Stimulated activated CD8-positive, alpha-beta memory T cell treated with anti-CD3 and anti-CD28 coated beads, Interleukin-7, amount 100 ng/mL, for 48 hours (primary cell): ENCODE data around the gene VWC2.

Experiments
- DNase-seq, 2 donors: peaks; one replicate each; pipeline ENCODE4 v3.0.0-alpha.2; 2020; ENCODE audit warnings: low read depth in 1 of 2; ENCODE audit errors: extremely low read depth in 1 of 2

Gene VWC2

DNA sequence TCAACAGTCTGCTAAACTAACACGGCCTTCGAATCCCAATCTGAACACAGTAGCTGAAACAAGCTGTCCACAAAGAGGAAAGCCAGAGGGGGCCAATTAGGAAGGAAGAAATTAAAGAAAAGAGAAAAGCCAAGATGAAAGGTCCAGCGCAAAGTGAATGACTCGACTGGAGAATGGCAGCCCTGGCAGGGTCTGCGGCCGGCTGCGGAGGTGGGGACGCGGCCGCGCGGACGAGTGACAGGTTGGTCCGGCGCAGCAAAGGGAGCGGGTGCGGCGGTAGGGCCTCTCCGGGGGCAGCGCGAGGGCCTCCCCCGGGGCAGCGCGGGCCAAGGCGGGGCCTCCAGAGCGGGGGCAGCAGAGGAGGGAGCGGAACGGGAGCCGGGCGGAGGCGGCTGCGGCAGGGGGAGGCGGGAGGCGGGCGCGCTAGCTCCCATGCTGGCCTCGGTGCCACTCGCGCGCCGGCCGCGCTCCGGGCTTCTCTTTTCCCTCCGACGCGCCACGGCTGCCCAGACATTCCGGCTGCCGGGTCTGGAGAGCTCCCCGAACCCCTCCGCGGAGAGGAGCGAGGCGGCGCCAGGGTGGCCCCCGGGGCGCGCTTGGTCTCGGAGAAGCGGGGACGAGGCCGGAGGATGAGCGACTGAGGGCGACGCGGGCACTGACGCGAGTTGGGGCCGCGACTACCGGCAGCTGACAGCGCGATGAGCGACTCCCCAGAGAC lies at the start of gene VWC2:
VWC2 (plus strand) TSS at position 421 of the 718 bp plus-strand sequence. CDS start 1,798 bp downstream, outside the sequence.
- no peak for DNase-seq

DNA sequence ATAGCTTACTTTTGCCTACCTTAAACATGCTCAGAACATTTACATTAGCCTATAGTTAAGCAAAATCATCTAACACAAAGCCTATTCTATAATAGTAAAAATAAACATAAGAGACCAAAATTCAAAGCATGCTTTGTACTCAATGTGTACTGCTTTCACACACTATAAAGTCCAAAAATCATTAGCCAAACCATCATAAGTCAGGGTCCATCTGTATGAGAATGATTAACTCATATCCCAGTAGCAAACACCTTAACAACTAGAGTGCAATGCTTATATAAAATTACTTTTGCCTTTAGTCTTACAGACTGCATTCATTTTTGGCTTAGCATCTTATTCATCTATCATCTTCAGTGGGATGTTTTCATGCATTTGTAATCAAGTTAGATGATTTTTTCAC lies 49.4 kb upstream of the VWC2 start:
- DNase-seq = no peak

DNA sequence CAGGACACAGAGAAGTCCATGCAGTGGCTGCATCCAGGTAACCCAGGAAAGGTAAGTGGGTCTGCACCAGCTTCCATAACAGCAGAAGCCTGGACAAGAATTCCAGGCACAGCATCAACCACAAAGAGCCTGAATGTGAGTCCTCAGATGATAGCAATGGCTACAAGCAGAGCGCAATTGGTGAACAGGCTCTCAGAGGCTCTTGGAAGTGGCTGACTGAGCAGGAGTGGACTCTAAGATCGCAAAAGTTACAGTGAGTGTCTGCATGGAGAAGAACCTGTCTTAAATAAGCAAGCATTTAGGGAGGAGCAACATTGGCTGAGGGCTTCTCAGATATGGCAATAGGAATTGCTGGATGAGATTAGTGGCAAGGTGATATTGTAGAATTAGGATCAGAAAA lies 41.6 kb upstream of the VWC2 start:
- no peak for DNase-seq

DNA sequence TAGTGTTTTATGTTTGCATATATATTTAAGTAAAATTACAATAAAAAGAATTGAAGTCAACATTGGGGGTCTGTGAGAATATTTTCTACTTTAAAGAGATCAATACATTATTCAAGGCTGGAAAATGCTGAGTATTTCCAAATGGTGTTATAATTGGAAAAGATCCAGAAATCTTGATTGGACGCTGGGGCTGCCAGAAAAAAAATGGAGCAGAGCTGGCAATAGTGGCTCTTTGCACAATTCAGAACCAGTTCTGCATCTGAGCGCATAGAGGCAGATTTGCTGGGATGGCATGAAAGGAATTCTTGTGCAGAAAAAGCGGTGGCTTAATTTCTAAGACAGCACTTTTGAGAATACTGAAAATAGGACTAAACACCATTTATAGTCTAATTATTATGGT lies 10.8 kb upstream of the VWC2 start:
- DNase-seq = no peak

DNA sequence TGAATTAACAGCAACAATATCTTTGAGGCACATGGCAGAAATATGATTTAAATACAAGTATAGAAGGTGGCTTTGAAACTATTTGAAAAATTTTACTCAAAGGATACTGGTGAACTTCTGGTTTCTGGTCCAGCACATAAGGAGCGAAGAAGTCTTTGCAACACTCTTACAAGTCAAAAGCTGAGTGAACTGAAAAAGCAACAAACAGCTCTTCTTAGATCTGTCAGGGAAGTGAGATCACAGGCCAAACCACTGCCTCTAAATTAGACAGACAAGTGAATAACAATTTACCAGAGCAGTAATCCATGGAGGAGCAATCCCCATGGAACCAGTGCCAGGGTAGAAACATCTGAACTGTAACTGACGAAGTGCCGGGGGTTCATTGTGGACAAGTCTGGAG lies 9.6 kb upstream of the VWC2 start:
- DNase-seq = no peak

DNA sequence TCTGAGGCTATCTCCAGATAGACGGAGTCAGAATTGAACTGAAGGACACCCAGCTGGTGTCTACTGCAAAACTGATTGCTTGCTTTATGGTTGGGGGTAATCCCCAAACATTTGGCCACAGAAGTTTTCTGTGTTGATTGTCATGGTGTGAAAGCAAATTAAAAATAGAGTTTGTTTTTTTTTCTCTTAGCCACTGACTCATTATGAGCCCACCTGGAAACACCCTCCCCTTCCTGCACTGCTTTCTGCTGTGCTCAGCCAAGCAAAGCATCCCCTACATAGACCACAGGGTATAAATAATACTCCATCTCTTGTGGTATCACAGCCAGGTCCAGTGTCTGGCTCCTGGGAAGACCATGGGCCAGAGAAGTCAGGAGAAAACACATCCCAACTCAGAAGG lies 6.5 kb upstream of the VWC2 start:
- DNase-seq = no peak

DNA sequence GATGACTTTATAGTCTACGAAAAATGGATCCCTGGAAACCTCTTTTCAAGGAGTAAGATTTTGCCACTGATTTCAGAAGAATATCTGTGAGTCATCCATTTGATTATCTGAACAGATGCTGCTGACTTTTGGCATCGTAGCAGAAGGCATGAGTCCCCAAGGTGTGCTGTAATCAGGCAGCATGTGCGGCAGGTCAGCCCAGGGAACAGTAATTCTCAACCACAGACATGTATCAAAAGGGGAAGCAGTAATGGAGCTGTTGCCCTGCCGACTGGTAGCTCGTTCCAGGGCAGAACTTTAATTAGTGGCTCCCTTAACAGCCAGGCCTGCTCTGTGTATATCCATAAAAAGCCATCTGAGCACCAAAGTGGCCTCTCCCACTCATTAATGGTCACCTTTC lies 5.7 kb upstream of the VWC2 start:
- no peak for DNase-seq

DNA sequence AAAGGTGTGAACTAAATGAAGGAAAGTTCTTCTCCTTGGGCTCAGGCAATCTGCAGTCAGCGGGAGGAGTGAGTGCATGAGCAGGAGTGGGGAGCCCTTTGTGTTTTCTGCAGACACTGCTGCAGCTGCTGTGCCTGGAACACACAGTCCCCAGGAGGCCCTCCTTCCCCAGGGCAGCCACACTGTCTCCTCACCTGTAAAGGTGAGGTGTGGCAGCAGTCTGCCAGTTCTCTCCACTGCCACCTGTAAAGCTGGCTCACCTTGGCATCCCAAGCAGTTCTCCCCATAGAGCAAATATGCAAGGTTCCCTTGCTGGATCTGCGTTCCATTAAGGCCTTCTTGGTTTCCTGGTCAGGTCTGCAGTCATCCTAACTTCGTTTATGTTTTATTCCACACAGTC lies 5.2 kb upstream of the VWC2 start:
- no peak for DNase-seq

DNA sequence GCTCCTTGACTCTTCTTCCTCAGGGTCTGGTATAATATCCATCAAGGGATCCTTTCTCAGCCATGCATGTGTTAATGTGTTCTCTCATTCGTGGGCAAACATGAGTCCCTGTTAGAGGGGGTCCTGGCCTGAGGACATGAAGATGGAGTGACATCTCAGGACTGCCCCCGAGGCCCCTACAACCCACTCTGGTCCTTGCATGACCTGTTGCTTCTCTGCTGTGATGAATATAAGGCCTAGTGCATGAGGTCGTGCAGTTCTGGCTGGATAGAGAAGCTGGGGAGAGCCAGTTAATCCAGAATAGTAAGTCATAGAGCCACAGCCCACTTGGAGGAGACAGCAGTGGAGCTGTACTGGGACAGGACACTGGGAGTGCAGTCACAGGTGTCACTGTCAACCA lies 4.6 kb upstream of the VWC2 start:
- no peak for DNase-seq

DNA sequence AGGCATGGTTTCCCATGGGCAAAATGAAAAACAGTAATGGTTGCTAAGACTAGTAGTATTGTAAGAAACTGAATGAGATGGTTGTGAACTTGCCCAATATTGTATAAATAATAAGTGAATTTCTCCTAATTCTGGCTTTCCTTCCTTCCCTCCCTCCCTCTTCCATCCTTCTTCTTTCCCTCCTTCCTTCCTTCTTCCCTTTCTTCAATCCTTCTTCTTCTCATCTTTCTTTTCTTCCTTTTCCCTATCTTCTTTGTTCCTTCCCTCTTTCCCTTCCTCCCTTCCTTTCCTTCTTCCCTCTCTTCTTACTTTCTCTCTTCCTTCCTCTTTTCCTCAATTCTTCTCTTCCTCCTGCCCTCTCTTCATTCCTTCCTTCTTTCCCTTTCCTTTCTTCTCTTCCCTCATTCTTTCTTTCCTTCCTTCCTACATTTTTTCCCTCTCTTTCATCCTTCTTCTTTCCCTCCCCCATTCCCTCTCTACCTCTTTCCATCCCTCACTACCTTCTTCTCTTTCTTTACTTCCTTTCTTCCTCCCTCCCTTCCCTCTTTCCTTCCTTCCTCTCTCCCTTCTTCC lies 4.1 kb upstream of the VWC2 start:
- no peak for DNase-seq

DNA sequence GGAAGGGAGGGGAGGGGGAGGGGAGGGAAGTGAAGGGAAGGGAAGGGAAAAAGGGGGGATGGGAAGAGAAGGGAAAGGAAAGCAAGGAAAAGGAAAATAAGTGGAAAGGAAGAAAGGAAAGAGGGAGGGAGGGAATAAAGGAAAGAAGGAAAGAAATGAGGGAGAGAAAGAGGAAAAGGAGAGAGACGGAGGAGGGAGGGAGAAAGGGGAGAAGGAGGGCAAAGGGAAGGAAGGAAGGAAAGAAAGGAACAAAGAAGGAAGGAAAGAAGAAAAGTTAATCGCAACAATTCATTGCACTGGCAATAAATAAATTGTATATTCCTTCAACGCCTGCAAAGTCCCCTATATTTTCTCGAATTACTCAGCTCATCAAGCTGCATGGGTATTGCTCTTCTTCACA lies 2.6 kb upstream of the VWC2 start:
- DNase-seq = no peak

DNA sequence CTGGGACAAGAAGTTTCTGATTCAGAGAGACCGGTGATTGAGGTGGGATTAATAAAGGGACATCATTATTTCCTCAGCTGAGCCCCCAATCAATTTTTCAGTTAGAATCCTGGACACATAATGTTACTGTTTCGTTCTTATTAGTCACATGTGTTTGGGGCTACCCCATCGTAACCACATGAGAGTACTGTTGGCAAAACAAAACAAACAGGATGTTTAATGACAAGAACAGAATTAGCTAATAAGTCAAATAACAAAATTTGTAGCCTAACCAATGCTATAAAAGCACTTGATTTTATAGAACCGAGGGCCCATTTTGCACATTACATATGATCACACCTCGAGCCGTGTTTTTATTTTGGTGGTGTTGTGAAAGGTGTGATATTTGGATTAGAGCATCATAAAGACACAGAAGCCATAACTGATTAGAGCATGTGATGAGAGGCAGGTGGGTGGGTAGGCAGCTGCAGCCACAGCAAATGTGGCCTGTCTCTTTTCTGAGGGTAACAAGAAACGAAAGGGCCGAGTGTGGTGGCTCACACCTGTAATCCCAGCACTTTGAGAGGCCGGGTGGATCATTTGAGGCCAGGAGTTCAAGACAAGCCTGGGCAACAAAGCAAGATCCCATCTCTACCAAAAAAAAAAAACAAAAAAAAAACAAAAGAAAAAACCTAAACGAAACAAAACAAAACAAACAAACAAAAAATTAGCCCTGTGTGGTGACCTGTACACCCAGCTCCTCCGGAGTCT lies 1.8 kb upstream of the VWC2 start:
- no peak for DNase-seq

DNA sequence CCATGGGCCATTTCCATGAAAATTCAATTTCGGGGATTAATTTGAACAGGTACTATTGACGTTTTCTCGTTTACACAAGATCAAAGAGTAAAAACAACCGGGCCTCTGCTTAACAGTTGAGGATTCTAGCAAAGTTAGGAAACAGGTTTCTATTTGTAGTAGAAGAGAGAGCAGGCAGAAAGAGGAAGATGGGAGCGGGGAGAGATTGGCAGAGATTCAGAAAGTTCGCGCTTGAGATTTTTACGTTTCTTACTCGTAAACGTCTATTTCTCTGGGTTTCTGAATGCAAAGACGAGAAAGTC lies 571 bp upstream of the VWC2 start:
- no peak for DNase-seq

DNA sequence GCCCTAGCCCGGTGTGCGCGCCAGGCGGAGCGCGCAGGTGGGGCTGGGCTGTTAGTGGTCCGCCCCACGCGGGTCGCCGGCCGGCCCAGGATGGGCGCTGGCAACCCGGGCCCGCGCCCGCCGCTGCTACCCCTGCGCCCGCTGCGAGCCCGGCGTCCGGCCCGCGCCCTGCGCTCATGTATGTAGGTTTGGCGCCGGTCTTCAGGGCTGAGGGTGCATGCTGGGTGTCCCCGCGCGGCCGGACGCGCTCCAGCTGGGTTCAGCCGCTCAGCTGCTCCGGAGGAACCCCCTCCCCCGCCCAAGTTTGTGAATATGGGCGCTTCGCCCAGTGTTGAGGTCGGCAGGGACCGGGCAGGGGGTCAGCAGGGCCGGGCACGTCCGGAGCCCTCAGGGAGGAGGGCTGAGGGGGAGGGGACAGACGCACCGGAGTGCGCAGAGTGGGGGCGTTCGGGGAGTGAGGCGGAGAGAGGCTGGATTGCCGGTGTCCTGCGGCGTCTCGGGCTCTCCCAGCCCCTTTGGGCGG lies 559 bp downstream of the VWC2 start:
- DNase-seq = no peak

DNA sequence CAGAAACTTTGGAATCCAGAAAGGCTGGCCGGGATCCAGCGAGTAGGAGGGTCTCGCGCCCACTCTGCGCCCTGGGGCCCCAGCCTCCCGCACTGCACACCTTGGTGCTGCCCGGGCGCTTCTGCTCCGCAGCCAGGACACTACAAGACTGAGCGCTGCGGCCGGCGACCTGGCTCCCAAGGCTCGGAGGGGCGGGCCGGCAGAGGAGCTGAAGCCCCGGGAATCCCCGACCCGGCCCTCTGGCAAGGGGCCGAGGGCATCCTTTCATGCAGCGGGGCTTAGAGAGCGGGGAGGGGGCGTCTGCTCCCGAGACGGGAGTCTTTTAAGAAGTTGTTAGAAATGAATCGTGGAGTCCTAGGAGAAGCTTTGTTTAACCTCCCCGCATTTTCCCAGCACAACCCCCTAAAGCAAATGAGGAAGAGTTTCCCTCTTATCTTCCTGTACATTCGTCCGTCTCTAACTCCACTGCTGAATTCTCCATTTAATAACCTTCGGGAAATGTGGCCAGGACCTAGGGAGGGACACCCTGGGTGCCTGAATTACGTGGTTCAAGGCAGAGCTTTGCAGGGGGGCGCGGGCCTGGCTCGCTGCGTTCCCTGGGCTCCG lies 1.1 kb downstream of the VWC2 start:
- no peak for DNase-seq

DNA sequence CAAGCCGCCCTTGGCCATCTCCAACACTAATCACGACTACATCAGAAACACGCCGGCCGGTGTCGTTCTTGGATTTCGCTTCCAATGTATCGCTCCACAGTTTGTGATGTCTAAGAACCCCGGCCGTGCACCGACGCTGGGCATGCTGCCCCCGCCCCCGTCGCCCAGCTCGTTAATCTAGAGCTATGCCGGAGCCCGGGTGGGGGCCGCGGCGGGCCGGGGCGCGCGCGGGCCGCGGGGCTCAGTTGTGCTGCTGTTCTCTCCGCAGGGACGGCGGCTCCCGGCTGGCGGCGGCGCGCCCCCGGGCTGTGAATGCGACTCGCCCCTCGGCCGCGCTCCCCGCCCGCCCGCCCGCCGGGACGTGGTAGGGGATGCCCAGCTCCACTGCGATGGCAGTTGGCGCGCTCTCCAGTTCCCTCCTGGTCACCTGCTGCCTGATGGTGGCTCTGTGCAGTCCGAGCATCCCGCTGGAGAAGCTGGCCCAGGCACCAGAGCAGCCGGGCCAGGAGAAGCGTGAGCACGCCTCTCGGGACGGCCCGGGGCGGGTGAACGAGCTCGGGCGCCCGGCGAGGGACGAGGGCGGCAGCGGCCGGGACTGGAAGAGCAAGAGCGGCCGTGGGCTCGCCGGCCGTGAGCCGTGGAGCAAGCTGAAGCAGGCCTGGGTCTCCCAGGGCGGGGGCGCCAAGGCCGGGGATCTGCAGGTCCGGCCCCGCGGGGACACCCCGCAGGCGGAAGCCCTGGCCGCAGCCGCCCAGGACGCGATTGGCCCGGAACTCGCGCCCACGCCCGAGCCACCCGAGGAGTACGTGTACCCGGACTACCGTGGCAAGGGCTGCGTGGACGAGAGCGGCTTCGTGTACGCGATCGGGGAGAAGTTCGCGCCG lies 1.9 kb downstream of the VWC2 start:
- DNase-seq = no peak

DNA sequence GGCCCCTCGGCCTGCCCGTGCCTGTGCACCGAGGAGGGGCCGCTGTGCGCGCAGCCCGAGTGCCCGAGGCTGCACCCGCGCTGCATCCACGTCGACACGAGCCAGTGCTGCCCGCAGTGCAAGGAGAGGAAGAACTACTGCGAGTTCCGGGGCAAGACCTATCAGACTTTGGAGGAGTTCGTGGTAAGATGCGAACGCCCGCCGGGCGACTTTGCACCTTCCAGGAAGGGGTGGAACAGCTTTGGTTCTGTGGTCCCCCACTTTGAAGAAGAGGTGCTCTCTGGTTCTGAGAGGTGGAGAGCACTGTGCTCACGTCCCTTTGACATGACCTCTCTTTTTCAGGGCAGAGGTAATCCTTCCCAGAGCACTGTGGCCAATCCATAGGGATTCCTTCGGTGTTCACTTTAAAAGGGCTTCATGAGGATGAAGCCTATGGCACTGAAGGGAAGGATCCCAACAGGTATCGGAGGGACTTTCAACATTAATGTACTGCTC lies 2.6 kb downstream of the VWC2 start:
- no peak for DNase-seq

DNA sequence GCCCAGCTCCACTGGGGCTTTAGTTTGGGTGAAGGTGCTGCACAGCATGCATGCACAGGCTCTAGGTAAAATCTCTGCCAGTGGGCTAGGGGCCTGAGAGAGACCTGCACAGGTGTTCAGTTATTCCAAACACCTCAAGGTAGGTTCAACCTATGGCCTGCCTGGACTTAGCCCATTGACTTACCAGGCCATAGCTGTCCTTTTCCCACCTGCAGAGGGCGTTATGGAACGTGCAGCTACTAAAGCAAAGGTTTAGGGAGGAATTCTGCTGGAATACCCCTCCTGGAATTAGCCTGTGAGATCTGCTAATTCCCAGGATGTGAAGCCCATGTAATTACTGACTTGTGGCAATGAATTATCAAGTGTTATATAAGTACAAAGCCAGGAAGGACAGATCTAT lies 3.6 kb downstream of the VWC2 start:
- no peak for DNase-seq

DNA sequence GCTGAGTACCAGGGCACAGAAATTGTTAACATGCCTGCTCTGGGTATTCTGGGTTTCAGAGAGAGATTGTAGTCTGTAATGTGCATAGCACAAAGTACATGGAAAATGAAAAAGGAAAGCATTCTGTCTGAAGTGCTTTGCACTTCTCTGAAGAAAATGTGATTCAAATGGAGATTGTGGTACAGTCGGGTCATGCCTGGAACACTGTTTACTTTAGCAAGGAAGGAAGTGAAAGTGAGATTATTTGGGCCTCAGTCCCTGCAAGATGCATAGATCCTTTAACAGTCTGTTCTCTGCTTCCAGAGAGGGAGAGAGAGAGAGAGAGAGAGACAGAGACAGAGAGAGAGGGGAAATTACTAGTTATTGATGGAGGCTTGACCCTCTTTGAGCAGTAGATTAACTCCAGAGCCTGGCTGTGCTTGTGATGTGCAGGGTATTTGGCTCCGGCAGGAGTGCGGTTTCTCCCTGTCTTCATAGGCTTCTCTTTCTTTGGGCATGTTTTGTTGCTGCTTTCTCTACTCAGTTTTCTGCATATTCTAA lies 5.4 kb downstream of the VWC2 start:
- DNase-seq = no peak

DNA sequence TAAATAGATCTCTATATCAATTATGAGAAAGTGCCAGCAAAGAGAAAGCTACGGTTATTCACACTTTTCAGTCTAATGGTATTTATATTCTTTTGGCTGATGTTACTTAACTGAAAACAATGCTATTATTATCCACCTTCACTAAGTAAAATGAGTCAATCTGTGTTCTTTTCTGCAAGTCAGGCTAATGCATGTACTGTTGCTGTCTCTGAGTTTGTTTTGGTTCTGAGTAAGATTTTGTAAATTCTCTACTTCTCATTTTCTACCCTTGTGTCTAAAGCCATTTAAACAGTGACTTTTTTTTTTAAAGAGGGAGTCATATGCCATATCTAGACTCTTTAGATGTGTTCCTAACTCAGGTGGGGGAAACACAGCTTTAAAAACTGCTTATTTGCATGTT lies 7.5 kb downstream of the VWC2 start:
- DNase-seq = no peak
